Stimulated activated CD8-positive, alpha-beta memory T cell treated with anti-CD3 and anti-CD28 coated beads, Interleukin-4, amount 100 ng/mL, for 24 hours (primary cell): ENCODE data around the gene CFAP70.

ENCODE experiments used
- DNase-seq: peaks from one replicate; pipeline ENCODE4 v3.0.0-alpha.2; 2020; ENCODE audit warnings: low read depth

Gene CFAP70

DNA sequence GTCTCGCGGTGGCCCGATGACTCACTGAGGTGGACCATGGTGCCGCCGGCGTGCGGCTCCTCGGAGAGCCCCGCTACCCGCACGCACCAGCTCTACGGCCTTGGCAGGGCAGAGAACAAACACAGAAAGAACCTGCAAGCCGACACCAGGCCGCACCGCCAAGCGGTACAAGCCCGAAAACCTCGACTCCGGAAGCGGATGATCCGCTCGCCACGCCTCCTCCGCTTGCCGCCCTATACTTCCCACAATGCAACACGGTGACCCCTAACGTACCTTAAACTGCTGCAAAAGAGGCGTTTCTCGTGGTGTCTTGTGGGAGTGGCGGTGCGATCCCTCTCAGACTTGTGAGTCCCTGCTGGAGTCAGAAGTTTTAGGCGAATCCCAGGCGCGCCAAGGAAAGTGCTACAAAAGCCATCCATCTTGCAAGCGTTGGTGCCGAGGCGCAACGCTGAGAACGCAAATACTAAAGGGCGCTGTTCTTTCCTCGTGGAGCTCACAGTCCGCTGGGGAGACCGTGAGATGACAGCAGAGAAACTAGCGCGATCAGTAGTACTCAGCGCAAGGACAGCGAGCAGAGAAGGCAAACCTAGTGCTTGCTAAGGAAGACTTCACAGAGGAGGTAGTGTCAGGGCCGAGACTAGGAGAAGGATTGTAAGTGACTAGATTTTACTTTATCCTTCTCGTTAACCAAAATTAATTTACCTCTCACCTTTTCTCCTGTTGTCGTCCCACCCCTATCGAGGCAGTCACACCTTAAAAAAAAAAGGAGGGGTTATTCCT lies 106.0 kb downstream of the CFAP70 start, which contains the start of gene MRPS16:
Gene MRPS16 (minus strand): TSS at position 200 of the 780 bp plus-strand sequence. CDS start 162 bp downstream, at position 38.
- DNase-seq: peak; percentile 88

DNA sequence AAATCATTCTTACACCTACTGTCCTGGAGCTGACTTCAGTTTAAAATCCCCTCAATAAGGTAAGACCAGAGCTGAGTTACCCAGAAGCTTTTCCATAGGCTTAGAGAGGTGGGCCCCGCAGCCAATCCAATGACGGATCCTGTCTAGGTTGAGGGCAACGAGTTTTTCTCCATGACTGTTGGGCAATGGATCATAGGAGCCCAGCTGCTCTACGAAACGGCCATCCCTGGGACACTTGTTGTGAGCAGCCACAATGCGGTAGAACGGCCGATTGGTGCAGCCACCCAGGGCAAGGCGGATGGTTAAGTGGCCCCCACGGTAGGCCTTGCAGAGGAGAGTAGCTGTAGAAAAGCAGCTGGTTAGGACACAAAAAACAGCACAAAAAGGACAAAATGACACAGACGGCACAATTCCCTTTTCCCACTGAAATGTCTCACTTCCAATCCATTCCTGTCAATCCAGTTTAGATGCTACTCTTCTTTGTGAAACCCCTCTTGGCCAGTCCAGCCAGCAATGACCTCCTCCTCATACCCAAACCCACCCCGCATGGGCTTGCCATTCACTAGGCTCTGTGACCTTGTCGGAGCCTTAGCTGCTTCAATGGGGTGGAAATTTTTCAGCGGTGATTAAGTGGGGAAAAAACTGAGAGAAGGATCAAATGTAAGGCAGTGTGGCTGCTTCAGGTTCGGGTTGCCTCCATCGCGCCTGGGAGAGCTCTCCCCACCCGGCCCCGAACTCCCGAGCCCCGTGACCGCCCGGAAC lies 106.8 kb downstream of the CFAP70 start:
- DNase-seq: no peak

GRCh38 chr10:73248259-73248724 lies 110.4 kb downstream of the CFAP70 start:
- no peak for DNase-seq

- DNase-seq: no peak
These were observed 111.0 kb downstream of the CFAP70 start for GRCh38 chr10:73247509-73248258.

GRCh38 chr10:73246646-73247508 lies 111.8 kb downstream of the CFAP70 start, which contains the start of gene DNAJC9:
TSS of gene DNAJC9 (minus strand) at chr10:73247255. CDS start at chr10:73247189, 66 bp downstream.
- peak; percentile 97 for DNase-seq

GRCh38 chr10:73246322-73246645 lies 112.4 kb downstream of the CFAP70 start:
- no peak for DNase-seq

DNA sequence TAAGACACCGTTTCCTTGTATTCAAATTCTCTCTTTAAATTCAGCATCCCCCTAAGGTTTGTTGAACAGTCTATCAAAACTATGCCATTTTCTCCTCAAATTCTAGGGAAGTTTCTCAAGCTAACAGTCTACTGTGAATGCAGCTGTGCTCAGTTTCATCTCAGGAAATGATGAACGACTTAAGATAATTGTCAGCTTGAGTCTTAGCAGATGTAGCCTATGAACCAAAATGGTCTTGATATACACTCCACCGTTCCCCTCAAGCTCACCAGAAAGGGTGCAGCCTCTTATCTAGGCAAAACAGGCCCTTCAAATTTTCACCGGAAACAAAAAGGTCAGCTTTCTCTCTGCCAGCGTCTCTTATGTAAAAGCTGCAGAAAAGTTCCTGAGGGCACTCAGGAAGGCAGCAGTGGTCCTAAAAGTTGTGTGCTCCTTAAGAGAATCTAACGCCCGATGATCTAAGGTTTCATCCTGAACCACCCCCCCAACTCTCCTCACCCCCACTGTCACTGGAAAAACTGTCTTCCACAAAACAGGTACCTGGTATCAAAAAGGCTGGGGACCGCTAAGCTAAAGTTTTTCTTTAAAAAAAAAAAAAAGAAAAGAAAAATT lies 113.7 kb downstream of the CFAP70 start:
- no peak for DNase-seq

- no peak for DNase-seq
These were observed 118.8 kb downstream of the CFAP70 start for GRCh38 chr10:73239908-73240307.

GRCh38 chr10:73238990-73239566 lies 119.6 kb downstream of the CFAP70 start:
- DNase-seq: no peak

DNA sequence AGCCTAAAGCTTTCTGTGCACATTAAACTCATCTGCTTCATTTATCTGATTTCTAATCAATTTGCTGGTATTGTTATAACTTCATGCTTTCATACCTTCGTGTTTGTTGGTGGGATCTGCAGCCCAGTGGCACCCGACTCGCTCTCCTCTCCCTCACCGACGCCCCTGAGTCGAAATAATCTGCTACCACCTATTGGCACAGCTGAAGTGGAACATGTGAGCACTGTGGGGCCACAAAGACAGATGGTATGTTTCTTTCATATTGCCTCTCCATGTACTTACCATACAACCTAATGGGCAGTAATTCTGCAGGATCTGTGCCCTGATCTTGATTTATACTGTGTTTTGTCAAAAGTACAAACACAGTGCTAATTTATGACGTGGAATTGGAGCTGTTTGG lies 124.0 kb downstream of the CFAP70 start:
- no peak for DNase-seq

DNA sequence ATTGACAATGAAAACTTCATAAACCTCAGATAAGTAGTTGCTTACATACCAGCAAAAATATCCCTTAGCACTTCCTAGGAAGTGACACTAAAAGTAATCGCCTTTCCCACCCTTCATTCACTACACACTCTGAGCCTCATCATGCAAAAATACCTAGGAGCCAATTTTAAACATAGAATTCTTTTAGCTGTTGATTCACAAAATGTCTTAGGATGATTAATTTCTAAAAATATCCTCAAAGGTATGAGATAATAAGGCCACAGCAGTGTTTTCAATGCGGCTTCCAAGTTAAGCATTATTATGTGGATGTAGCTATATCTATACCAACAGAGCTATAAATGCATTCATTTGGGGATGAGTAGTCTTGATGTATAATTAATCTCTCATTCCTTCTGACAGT lies 124.8 kb downstream of the CFAP70 start:
- no peak for DNase-seq

- DNase-seq: no peak
These were observed 125.8 kb downstream of the CFAP70 start for GRCh38 chr10:73232887-73233286.

DNA sequence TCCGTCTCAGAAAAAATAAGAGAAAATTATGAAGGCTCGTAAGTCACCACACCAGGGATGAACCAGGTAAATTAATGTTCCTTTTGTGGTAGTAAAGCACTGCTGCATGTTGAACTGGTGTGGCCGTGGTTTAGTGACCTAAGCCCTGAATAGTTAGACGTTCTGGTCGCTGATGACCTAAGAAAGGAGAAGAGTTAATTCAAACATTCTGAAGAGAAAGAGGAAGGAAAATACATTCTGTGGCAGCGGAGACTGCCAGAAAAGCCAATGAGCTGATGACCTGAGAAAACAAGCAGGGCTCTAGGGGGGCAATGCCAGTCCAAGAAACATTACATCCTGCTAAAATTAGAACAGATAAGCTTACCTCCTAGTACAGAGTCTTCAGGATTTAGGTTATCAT lies 129.1 kb downstream of the CFAP70 start:
- no peak for DNase-seq

DNA sequence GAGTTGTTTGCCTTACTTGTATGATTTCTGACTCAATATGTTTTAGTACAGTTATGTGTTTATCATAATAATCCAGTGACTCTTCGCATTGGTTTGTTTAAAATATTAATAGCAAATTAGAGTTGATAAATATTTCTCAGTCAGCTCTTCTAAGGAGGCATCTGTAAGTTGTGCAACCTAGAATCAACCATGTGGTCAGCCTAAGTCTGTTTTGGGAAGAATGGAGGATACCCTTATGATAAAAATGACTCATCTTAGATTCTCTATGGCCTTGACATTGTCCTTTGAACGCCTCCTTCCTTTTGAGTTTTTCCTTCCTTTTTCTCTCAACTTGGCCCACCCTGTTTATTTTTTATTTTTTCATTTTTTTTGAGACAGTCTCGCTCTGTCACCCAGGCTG lies 130.4 kb downstream of the CFAP70 start:
- no peak for DNase-seq

DNA sequence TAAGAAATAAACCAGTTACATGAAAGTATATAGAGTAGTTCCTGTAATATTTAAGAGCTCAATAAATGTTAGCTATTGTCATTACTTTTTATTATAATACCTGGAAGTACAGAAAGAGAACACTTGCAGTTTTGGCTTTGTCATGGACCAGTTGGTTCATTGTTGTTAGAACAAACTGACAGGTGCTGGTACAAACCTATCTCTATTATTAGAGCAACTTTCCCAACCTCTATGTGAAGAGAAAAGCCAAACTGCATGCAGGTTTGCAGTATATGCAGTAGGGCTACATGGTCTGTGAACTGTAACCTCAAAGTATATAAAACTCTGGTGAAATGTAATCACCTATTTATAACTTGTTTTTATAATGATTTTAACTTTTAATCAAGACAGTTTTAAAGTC lies 132.0 kb downstream of the CFAP70 start:
- DNase-seq: no peak

GRCh38 chr10:73225518-73225917 lies 133.1 kb downstream of the CFAP70 start:
- DNase-seq: no peak

- DNase-seq: no peak
These were observed 137.7 kb downstream of the CFAP70 start for GRCh38 chr10:73220989-73221388.

DNA sequence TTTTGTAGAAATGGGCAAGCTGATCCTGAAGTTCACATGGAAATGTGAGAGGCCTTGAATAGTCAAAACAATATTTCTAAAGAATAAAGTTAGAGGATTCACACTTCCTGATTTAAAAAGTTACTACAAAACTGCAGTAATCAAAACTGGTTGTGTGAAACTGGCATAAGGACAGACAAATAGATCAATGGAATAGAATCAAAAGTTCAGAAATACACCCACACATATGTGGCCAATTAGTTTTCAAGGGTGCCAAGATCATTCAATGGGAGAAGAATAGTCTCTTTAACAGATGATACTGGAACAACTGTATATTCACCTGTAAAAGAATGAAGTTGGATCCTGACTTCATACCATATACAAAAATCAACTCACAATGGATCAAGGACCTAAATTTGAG lies 139.3 kb downstream of the CFAP70 start:
- DNase-seq: no peak

- no peak for DNase-seq
These were observed 140.1 kb downstream of the CFAP70 start for GRCh38 chr10:73218431-73219191.

DNA sequence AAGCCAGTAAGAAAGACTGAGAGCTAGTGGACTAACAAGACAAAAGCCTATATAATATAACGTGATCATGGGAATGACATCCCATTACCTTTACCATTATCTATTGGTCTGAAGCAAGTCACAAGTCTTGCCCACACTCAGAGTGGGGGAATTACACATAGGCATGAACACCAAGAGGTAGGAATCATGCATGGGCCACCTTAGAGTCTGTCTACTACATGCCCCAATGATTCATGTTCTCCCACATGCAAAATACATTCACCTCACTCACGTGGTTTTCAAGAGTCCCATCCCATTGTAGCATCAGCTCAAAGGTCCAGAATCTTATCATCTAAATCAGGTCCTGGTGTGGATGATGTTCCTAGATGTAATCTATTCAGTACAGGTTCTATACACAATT lies 141.0 kb downstream of the CFAP70 start:
- DNase-seq: no peak
